ENCODE results near the gene PTPRN.

Gene PTPRN

GRCh38 chr2:219282943-219283581 is 26.1 kb downstream of the PTPRN start:
- Histone ChIP-seq H3K36me3 (ENCODE audit: insufficient read depth, low read length) (no peaks in the 10 kb centered on the region; the same call in 1 of the 2 replicates), H3K4me2 (ENCODE audit: low read depth, low read length, poor library complexity, severe bottlenecking) (no peak overlapping the region), H3K27me3 (ENCODE audit: insufficient read depth, low read length, poor library complexity, severe bottlenecking) (no peaks in the 10 kb centered on the region), H3K9me2 (replicated peaks; ENCODE audit: low read depth, low read length) (no peaks in the 10 kb centered on the region), H3K4me1 (ENCODE audit: insufficient read depth, low read length, poor library complexity, severe bottlenecking) (peaks cover 18% of the 10 kb centered on the region), H3K9ac (ENCODE audit: low read depth, low read length, poor library complexity, severe bottlenecking) (no peak overlapping the region), H2AFZ (ENCODE audit: low read length) (no peak overlapping the region), H4K20me1 (ENCODE audit: insufficient read depth, low read length, poor library complexity, severe bottlenecking) (peaks cover 6% of the 10 kb centered on the region), H3K9me3 (ENCODE audit: insufficient read depth, low read depth, low read length) (no peaks in the 10 kb centered on the region), H3F3A (ENCODE audit: low read depth) (no peaks in the 10 kb centered on the region), H3K4me3 (ENCODE audit: low read length, poor library complexity, severe bottlenecking) (no peak overlapping the region), H3K79me2 (ENCODE audit: insufficient read depth, low read length) (peaks cover 6% of the 10 kb centered on the region; the same call in 1 of the 2 replicates)
- no peak for TF ChIP-seq EZH2phosphoT487 (IDR thresholded peaks at IDR 0.05; ENCODE audit: borderline replicate concordance)
- TF ChIP-seq, protein P1, sequence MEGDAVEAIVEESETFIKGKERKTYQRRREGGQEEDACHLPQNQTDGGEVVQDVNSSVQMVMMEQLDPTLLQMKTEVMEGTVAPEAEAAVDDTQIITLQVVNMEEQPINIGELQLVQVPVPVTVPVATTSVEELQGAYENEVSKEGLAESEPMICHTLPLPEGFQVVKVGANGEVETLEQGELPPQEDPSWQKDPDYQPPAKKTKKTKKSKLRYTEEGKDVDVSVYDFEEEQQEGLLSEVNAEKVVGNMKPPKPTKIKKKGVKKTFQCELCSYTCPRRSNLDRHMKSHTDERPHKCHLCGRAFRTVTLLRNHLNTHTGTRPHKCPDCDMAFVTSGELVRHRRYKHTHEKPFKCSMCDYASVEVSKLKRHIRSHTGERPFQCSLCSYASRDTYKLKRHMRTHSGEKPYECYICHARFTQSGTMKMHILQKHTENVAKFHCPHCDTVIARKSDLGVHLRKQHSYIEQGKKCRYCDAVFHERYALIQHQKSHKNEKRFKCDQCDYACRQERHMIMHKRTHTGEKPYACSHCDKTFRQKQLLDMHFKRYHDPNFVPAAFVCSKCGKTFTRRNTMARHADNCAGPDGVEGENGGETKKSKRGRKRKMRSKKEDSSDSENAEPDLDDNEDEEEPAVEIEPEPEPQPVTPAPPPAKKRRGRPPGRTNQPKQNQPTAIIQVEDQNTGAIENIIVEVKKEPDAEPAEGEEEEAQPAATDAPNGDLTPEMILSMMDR (conservative IDR thresholded peaks at IDR 0.05; ENCODE audit: low read length), result no peak

GRCh38 chr2:219282375-219282774 is 26.8 kb downstream of the PTPRN start:
- Histone ChIP-seq H2AFZ (ENCODE audit: low read length) (no peak overlapping the region), H3K4me2 (ENCODE audit: low read depth, low read length, poor library complexity, severe bottlenecking) (no peak overlapping the region), H3K27me3 (ENCODE audit: insufficient read depth, low read length, poor library complexity, severe bottlenecking) (no peaks in the 10 kb centered on the region), H4K20me1 (ENCODE audit: insufficient read depth, low read length, poor library complexity, severe bottlenecking) (peaks cover 6% of the 10 kb centered on the region), H3F3A (ENCODE audit: low read depth) (no peaks in the 10 kb centered on the region), H3K4me3 (ENCODE audit: low read length, poor library complexity, severe bottlenecking) (no peak overlapping the region), H3K36me3 (ENCODE audit: insufficient read depth, low read length) (no peaks in the 10 kb centered on the region; the same call in 1 of the 2 replicates), H3K9ac (ENCODE audit: low read depth, low read length, poor library complexity, severe bottlenecking) (no peak overlapping the region), H3K9me3 (ENCODE audit: insufficient read depth, low read depth, low read length) (no peaks in the 10 kb centered on the region), H3K4me1 (ENCODE audit: insufficient read depth, low read length, poor library complexity, severe bottlenecking) (peaks cover 21% of the 10 kb centered on the region), H3K9me2 (replicated peaks; ENCODE audit: low read depth, low read length) (no peaks in the 10 kb centered on the region), H3K79me2 (ENCODE audit: insufficient read depth, low read length) (peaks cover 6% of the 10 kb centered on the region; the same call in 1 of the 2 replicates)
- TF ChIP-seq, protein P1 (conservative IDR thresholded peaks at IDR 0.05; ENCODE audit: low read length), result no peak
- no peak for TF ChIP-seq EZH2phosphoT487 (IDR thresholded peaks at IDR 0.05; ENCODE audit: borderline replicate concordance)

- H3K36me3 ChIP-seq (ENCODE audit: insufficient read depth, low read length), result no peaks in the 10 kb centered on the region; the same call in 1 of the 2 replicates
- no peaks in the 10 kb centered on the region for H3F3A ChIP-seq (ENCODE audit: low read depth)
- H3K79me2 ChIP-seq (ENCODE audit: insufficient read depth, low read length), result peaks cover 6% of the 10 kb centered on the region; the same call in 1 of the 2 replicates
- no peak overlapping the region for H3K4me3 ChIP-seq (ENCODE audit: low read length, poor library complexity, severe bottlenecking)
- H3K27me3 ChIP-seq (ENCODE audit: insufficient read depth, low read length, poor library complexity, severe bottlenecking), result no peaks in the 10 kb centered on the region
- H3K9me2 ChIP-seq (replicated peaks; ENCODE audit: low read depth, low read length), result no peaks in the 10 kb centered on the region
- H3K9ac ChIP-seq (ENCODE audit: low read depth, low read length, poor library complexity, severe bottlenecking), result no peak overlapping the region
- H3K9me3 ChIP-seq (ENCODE audit: insufficient read depth, low read depth, low read length), result no peaks in the 10 kb centered on the region
- H4K20me1 ChIP-seq (ENCODE audit: insufficient read depth, low read length, poor library complexity, severe bottlenecking), result peaks cover 6% of the 10 kb centered on the region
- H3K4me2 ChIP-seq (ENCODE audit: low read depth, low read length, poor library complexity, severe bottlenecking), result no peak overlapping the region
- peaks cover 23% of the 10 kb centered on the region for H3K4me1 ChIP-seq (ENCODE audit: insufficient read depth, low read length, poor library complexity, severe bottlenecking)
- no peak overlapping the region for H2AFZ ChIP-seq (ENCODE audit: low read length)
- TF ChIP-seq, protein P1 (conservative IDR thresholded peaks at IDR 0.05; ENCODE audit: low read length), result no peak
- no peak for TF ChIP-seq EZH2phosphoT487 (IDR thresholded peaks at IDR 0.05; ENCODE audit: borderline replicate concordance)
Observed at GRCh38 chr2:219281588-219281987, 27.6 kb downstream of the PTPRN start.
